Omental fat pad (tissue), 4 donors: ENCODE measurements around the gene INSIG1. TPM values are rescaled to one million over a fixed set of nuclear protein-coding genes. Genes with fewer than 3 reads are reported as not detected.

ENCODE experiments used
- ATAC-seq: fragments of 150-250 bp; one replicate; pipeline ENCODE4 v1.9.1; 2016; ENCODE audit warnings: mild to moderate bottlenecking, moderate library complexity; ENCODE audit not compliant: low FRiP score
- DNase-seq: peaks from one replicate; pipeline ENCODE4 v3.0.0-alpha.2; 2019; ENCODE audit warnings: low spot score
- total RNA-seq, 4 donors: library from RNA; depleted of rRNA; stranded (reverse); fragments of >200 nt; gene quantifications; one replicate each; pipeline ENCODE4 v1.1.0, GENCODE V29; 2016
- TF ChIP-seq, protein P1 (sequence below), 3 donors: fragments of 450-650 bp; IDR thresholded peaks; one replicate each; pipeline ENCODE4 v1.5.1; 2016 to 2017; ENCODE audit warnings: antibody characterized with exemption in 3 of 3, mild to moderate bottlenecking in 3 of 3, moderate library complexity in 2 of 3

INSIG1 gene
- total RNA-seq, 4 donors from 2014 or later = 85.6 to 244 (median 107) TPM

DNA sequence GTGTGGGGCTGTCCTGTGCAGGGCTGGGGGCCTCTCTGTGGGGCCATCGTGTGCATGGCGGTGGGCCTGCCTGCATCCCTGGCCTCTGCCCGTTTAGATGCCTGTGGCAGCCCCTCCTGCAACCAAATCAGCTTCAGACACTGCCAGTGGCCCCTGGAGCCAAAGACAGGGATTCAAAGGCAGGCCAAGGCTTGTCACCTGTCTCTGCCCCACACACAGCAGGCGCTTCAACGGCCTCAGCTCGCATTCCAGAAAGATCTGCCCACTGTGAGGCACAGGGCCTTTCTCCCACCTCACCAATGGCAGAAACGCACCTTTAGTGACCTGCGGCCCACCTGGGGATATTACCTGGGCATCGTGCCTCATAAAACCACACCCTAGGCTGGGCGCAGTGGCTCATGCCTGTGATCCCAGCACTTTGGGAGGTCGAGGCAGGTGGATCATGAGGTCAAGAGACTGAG, 46.0 kb downstream of the INSIG1 start:
- TF ChIP-seq, protein P1, sequence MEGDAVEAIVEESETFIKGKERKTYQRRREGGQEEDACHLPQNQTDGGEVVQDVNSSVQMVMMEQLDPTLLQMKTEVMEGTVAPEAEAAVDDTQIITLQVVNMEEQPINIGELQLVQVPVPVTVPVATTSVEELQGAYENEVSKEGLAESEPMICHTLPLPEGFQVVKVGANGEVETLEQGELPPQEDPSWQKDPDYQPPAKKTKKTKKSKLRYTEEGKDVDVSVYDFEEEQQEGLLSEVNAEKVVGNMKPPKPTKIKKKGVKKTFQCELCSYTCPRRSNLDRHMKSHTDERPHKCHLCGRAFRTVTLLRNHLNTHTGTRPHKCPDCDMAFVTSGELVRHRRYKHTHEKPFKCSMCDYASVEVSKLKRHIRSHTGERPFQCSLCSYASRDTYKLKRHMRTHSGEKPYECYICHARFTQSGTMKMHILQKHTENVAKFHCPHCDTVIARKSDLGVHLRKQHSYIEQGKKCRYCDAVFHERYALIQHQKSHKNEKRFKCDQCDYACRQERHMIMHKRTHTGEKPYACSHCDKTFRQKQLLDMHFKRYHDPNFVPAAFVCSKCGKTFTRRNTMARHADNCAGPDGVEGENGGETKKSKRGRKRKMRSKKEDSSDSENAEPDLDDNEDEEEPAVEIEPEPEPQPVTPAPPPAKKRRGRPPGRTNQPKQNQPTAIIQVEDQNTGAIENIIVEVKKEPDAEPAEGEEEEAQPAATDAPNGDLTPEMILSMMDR (IDR thresholded peaks at IDR 0.05) = no peak
- DNase-seq (no peak), ATAC-seq (no peak)

DNA sequence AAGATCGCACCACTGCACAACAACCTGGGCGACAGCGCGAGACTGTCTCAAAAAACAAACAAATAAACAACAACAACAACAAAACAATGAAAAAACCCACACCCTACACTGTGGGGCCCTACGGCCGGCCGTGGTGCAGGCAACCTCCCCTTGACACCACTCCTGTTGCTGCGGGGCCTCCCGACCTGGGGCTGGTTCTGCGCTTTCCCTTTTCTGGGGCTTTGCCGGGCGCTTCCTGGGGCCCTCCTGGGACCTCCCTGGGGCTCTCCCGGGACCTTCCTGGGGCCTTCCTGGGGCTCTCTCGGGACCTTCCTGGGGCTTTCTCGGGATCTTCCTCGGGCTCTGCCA, 46.6 kb downstream of the INSIG1 start:
- no peak for DNase-seq
- TF ChIP-seq, protein P1 (IDR thresholded peaks at IDR 0.05) = no peak
- no peak for ATAC-seq

DNA sequence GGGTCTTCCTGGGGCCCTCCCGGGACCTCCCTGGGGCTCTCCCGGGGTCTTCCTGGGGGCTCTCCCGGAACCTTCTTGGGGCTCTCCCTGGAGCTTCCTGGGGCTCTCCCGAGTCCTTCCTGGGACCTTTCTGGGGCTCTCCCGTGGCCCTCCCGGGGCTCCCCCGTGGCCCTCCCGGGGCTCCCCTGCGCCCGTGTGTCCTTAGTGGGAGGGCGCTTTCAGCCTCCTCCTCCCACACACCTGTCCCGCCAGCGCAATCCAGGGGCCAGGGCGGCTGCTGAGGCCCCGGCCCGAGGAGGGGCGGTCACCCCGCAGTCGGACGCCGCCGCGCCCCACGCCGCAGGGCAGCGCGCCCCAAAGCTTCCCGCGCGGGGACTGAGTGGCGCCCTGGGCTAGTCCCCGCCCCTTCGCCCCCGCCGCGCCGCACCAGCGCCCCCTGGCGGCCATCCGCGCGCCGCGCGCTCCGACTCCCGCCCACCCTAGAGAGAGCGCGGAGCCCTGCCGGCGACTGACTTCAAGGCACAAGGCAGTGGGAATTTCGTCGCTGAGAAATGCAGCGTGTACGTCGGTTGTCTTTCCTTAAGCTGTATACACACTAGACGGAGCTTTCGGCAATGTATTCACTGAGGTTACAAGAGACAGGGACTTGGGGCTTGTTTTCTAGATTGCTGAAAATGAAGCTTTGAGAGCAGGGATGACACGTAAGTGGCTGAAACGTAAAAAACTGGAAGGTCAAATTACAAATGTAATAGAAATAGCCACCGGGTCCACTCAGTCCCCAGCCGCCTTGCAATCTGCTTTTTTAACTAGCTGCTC, 47.1 kb downstream of the INSIG1 start:
- TF ChIP-seq, protein P1 (IDR thresholded peaks at IDR 0.05) = peak in 2 of 3 donors; percentile 67 to 93
- ATAC-seq (peak; percentile 93), DNase-seq (peak; percentile 59)

DNA sequence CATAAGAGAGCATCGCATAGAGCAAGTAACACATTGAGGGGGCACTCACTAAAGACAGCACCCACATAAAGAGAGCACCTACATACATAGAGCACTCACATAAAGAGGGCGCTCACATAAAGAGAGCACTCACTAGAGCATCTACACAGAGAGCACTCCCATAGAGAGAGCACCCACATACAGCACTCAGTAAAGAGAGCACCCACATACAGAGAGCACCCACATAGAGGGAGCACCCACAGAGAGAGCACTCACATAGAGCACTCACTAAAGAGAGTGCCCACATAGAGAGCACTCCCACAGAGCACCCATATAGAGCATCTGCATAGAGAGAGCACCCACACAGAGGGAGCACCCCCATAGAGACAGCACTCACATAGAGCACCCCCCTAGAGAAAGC, 47.8 kb downstream of the INSIG1 start:
- DNase-seq = no peak
- TF ChIP-seq, protein P1 (IDR thresholded peaks at IDR 0.05) = no peak
- no peak for ATAC-seq

DNA sequence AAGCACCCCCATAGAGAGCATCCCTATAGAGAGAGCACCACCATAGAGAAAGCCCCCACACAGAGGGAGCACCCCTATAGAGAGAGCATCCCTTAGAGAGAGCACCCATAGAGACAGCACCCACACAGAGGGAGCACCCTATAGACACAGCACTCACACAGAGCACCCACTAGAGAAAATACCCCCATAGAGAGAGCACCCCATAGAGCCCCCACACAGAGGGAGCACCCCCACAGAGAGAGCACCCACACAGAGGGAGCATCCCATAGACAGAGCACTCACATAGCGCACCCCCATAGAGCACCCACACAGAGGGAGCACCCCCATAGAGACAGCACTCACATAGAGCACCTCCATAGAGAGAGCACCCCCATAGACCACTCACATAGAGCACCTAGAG, 48.6 kb downstream of the INSIG1 start:
- no peak for DNase-seq
- no peak for ATAC-seq
- TF ChIP-seq, protein P1 (IDR thresholded peaks at IDR 0.05) = no peak

DNA sequence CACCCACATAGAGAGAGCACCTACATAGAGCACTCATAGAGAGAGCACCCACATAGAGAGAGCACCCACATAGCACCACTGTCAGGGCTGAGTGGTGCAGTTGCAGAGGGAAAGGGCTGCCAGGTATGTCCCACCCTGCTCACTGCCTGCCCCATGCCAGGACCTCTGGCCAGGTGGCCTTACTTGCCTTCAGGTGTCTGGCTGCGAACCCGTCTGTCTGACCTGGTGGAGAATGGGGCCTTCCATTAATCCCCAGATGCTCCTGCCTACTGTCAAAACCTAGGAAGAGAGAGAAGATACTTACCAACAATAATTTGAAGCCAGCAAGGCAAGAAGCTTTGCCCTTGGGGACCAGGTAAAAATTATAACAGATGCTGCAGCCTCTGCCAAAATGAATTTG, 51.1 kb downstream of the INSIG1 start:
- TF ChIP-seq, protein P1 (IDR thresholded peaks at IDR 0.05) = no peak
- peak; percentile 8 for DNase-seq
- no peak for ATAC-seq
